Large intestine (tissue), 12 donors: ENCODE results near the gene AXIN1. TPM values are rescaled to one million over a fixed set of nuclear protein-coding genes. Genes with fewer than 3 reads are reported as not detected.

Experiments used
- DNase-seq, 2 donors: peaks; one replicate each; pipeline versions ENCODE4 v3.0.0 to v3.0.0-alpha.2; 2013
- H3K27ac ChIP-seq: one replicate; pipeline ENCODE4 v1.5.1; 2013; ENCODE audit warnings: low read length
- H3K27me3 ChIP-seq: 2 replicates; pipeline ENCODE4 v1.6.1; 2013; ENCODE audit warnings: low read length; ENCODE audit not compliant: control insufficient read depth, insufficient read depth
- H3K36me3 ChIP-seq: 2 replicates; pipeline ENCODE4 v1.6.1; 2013; ENCODE audit warnings: low read length; ENCODE audit not compliant: control insufficient read depth, insufficient read depth
- H3K4me1 ChIP-seq: one replicate; pipeline ENCODE4 v1.6.1; 2013; ENCODE audit warnings: low read length; ENCODE audit not compliant: control insufficient read depth, insufficient read depth
- H3K4me3 ChIP-seq: one replicate; pipeline ENCODE4 v1.5.1; 2013; ENCODE audit warnings: low read length
- H3K9me3 ChIP-seq: one replicate; pipeline ENCODE4 v1.6.1; 2013; ENCODE audit warnings: mild to moderate bottlenecking, low read depth, low read length, moderate library complexity; ENCODE audit not compliant: control insufficient read depth
- WGBS: methylation state at CpG from one replicate; pipeline ENCODE4 v1.1.5; 2013; ENCODE audit warnings: low lambda C conversion rate; ENCODE audit not compliant: insufficient coverage; 5-methylcytosine and 5-hydroxymethylcytosine counted together
- long read RNA-seq, 11 donors: transcript quantifications; one replicate each; lab custom pipeline, GENCODE V29; 2026
- polyA plus RNA-seq: library from polyadenylated mRNA; unstranded; fragments of 120-200 nt; gene quantifications from one replicate; pipeline ENCODE4 v1.2.1, GENCODE V29; 2013

The AXIN1 gene
- polyA plus RNA-seq: 29.8 TPM
- long read RNA-seq, donor 1, partial matches to known transcripts: 0 of 4 reads
- long read RNA-seq, donor 1, other reads (novel, unspliced or antisense): 0 of 4 reads
- long read RNA-seq, donor 2, partial matches to known transcripts: 57 of 75 reads
- long read RNA-seq, donor 2, other reads (novel, unspliced or antisense): 12 of 75 reads
- long read RNA-seq, donor 3: 0 reads
- long read RNA-seq, donor 4: 0 reads
- long read RNA-seq, donor 5, partial matches to known transcripts: 0 of 1 reads
- long read RNA-seq, donor 5, other reads (novel, unspliced or antisense): 0 of 1 reads
- long read RNA-seq, donor 6, partial matches to known transcripts: 0 of 6 reads
- long read RNA-seq, donor 6, other reads (novel, unspliced or antisense): 0 of 6 reads
- long read RNA-seq, donor 7, partial matches to known transcripts: 0 of 2 reads
- long read RNA-seq, donor 7, other reads (novel, unspliced or antisense): 0 of 2 reads
- long read RNA-seq, donor 8, partial matches to known transcripts: 0 of 1 reads
- long read RNA-seq, donor 8, other reads (novel, unspliced or antisense): 0 of 1 reads
- long read RNA-seq, donor 9, partial matches to known transcripts: 0 of 2 reads
- long read RNA-seq, donor 9, other reads (novel, unspliced or antisense): 0 of 2 reads
- long read RNA-seq, donor 10, partial matches to known transcripts: 12 of 15 reads
- long read RNA-seq, donor 10, other reads (novel, unspliced or antisense): 0 of 15 reads
- long read RNA-seq, donor 11, partial matches to known transcripts: 0 of 7 reads
- long read RNA-seq, donor 11, other reads (novel, unspliced or antisense): 5 of 7 reads

- H3K27ac ChIP-seq: peak within 1 kb of the TSS; percentile 88
- H3K36me3 ChIP-seq: peaks cover 14% of the 10 kb centered on the region
- H3K4me1 ChIP-seq: peaks cover 12% of the 10 kb centered on the region
- no peaks in the 10 kb centered on the region for H3K9me3 ChIP-seq
- H3K27me3 ChIP-seq: no peaks in the 10 kb centered on the region
- WGBS: no CpG with 5 or more reads among the region's 113 CpGs
- H3K4me3 ChIP-seq: peak within 1 kb of the TSS; percentile 62
- DNase-seq: peak; percentile 94 to 96
These were observed at the start of gene AXIN1 for GRCh38 chr16:352547-353403. AXIN1 (minus strand) TSS chr16:352723; CDS start chr16:347025, 5,698 bp downstream.

- Histone ChIP-seq H3K27ac (peak within 1 kb of the TSS; percentile 99), H3K4me1 (peaks cover 42% of the 10 kb centered on the region), H3K4me3 (peak within 1 kb of the TSS; percentile 94), H3K36me3 (peaks cover 17% of the 10 kb centered on the region), H3K27me3 (no peaks in the 10 kb centered on the region), H3K9me3 (peaks cover 7% of the 10 kb centered on the region)
- DNase-seq: peak; percentile 88 to 89
- WGBS: no CpG with 5 or more reads among the region's 91 CpGs
These were observed 49.2 kb upstream of the AXIN1 start, which contains the start of gene DECR2 for GRCh38 chr16:401468-402348. DECR2 (plus strand) TSS chr16:401885; CDS start chr16:401964, 79 bp downstream.

- Histone ChIP-seq H3K4me1 (peaks cover 33% of the 10 kb centered on the region), H3K36me3 (peaks cover 13% of the 10 kb centered on the region), H3K9me3 (peaks cover 7% of the 10 kb centered on the region), H3K27me3 (no peaks in the 10 kb centered on the region), H3K27ac (no peak overlapping the region), H3K4me3 (no peak overlapping the region)
- DNase-seq: no peak
- no CpG with 5 or more reads among the region's 10 CpGs for WGBS
These were observed 47.6 kb upstream of the AXIN1 start for GRCh38 chr16:400061-400591.

DNA sequence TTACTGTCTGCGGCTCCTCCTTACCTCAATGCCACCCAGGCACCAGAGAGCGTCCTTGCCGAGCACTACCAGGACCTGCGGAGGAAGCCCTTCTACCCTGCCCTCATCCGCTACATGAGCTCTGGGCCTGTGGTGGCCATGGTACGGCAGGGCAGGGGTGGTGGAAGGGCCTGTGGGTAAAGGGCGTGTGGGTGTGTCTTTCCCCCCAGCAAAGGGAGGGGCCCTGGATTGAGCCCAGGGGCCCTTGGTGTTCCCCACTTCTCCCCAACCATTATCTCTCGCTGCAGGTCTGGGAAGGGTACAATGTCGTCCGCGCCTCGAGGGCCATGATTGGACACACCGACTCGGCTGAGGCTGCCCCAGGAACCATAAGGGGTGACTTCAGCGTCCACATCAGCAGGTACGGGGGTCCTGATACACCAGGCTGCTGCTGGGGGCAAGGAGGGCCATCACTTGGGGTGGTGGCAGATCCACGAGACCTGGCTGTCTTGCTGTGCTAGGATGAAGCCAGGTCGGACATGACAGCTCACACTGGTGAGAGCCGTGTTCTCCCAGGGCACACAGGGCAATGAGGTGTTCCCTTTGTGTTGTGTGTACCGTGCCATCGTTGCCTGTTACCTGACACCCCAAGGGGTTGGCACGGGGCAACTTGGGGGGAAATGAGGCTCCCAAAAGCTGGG is 47.0 kb upstream of the AXIN1 start:
- H3K36me3 ChIP-seq: peaks cover 13% of the 10 kb centered on the region
- WGBS: no CpG with 5 or more reads among the region's 22 CpGs
- H3K4me3 ChIP-seq: no peak overlapping the region
- H3K4me1 ChIP-seq: peaks cover 26% of the 10 kb centered on the region
- no peak overlapping the region for H3K27ac ChIP-seq
- DNase-seq: no peak
- H3K9me3 ChIP-seq: peaks cover 7% of the 10 kb centered on the region
- no peaks in the 10 kb centered on the region for H3K27me3 ChIP-seq

GRCh38 chr16:398561-399339 is 46.2 kb upstream of the AXIN1 start:
- H3K27me3 ChIP-seq: no peaks in the 10 kb centered on the region
- no peak for DNase-seq
- peaks cover 13% of the 10 kb centered on the region for H3K36me3 ChIP-seq
- H3K27ac ChIP-seq: peak overlapping the region; percentile 16
- H3K9me3 ChIP-seq: peaks cover 7% of the 10 kb centered on the region
- WGBS: no CpG with 5 or more reads among the region's 24 CpGs
- peaks cover 23% of the 10 kb centered on the region for H3K4me1 ChIP-seq
- no peak overlapping the region for H3K4me3 ChIP-seq

DNA sequence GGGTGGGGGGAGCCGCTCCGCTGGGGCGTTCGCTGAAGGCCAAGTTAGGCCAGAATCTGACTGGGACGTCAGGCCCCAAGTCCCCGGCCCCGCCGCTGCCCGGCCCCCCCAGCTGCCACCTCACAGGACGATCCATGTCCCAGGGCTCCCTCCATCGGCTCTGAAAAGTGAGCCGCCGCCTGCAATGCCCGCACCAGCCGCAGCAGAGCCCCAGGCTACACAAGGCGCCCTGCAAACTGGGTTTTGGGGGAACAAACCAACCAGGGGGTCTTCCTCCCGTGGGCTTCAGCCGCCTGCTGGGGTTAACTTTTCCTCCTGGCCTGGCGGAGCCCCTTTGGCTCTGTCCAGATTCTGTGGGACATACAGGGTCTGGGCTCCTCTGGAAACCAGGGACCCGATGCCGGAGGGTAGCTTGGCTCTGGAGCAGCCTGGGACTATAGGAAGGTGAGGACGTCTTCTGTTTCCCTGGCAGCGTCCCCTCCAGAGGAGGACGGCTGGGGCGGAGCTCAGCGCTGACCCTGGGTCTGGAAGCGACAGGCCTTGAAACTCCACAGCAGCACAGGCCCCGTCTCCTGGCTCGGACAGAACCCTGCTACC is 45.3 kb upstream of the AXIN1 start:
- peaks cover 13% of the 10 kb centered on the region for H3K36me3 ChIP-seq
- peak in 1 of 2 donors; percentile 69 for DNase-seq
- H3K27me3 ChIP-seq: no peaks in the 10 kb centered on the region
- H3K9me3 ChIP-seq: peaks cover 7% of the 10 kb centered on the region
- peaks cover 20% of the 10 kb centered on the region for H3K4me1 ChIP-seq
- H3K27ac ChIP-seq: peak overlapping the region; percentile 16
- WGBS: 80% methylated on average over 1 of the region's 29 CpGs
- H3K4me3 ChIP-seq: peak overlapping the region; percentile 14

DNA sequence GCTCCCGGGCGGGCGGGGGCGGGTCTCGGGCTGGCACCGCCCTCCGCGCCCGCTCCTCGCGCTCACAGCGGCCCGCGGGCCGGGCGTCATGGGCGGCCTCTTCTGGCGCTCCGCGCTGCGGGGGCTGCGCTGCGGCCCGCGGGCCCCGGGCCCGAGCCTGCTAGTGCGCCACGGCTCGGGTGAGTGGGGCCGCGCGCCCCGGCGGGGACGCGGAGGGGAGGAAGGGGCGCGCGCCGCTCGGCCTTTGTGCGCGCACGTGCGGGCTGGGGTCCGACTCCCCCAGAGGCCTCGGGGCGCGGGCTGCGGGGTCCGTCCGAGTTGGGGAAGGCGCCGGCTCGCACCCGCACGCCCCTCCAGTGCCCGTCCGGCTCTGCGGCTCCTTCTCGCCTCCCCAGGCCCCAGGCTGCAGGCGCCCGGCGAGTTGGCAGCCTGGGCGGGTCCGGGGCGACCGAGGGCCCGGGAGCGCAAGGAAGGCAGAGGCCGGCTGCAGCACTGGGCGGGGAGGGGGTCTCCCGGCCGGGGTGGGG is 44.7 kb upstream of the AXIN1 start, which contains the start of gene NME4:
NME4 (plus strand) TSS at position 65 of the 527 bp plus-strand sequence; CDS start at position 89, 24 bp downstream.
- peak in 1 of 2 donors; percentile 51 for DNase-seq
- Histone ChIP-seq H3K27ac (peak within 1 kb of the TSS; percentile 37), H3K36me3 (peaks cover 13% of the 10 kb centered on the region), H3K27me3 (no peaks in the 10 kb centered on the region), H3K4me3 (peak within 1 kb of the TSS; percentile 48), H3K4me1 (peaks cover 19% of the 10 kb centered on the region), H3K9me3 (peaks cover 7% of the 10 kb centered on the region)
- no CpG with 5 or more reads among the region's 75 CpGs for WGBS

DNA sequence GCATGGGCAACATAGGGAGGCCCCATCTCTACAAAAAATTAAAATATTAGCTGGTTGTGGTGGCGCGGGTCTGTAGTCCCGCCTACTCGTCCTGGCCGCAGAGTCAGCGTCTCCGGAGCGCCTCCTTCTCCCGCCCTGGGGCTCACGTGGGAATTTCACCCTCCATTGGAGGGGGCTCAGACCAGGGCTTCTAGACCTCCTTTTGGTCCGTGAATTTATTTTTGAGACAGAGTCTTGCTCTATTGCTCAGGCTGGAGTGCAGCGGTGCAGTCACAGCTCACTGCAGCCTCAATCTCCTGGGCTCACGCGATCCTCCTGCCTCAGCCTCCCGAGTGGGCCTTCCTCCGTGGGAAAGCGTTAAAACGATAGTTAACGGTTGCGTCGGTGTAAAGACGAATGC is 44.1 kb upstream of the AXIN1 start:
- Histone ChIP-seq H3K27me3 (no peaks in the 10 kb centered on the region), H3K27ac (peak overlapping the region; percentile 37)
- WGBS: 0% methylated on average over 6 of the region's 22 CpGs

More for the DNA sequence above, 44.1 kb upstream of the AXIN1 start:
- Histone ChIP-seq H3K36me3 (peaks cover 13% of the 10 kb centered on the region), H3K9me3 (peaks cover 12% of the 10 kb centered on the region), H3K4me1 (peaks cover 19% of the 10 kb centered on the region), H3K4me3 (peak overlapping the region; percentile 48)
- DNase-seq: peak in 1 of 2 donors; percentile 58
